ENCODE results near the gene PSG11.
"Not testable (repeated sequence)": the region's sequence is repeated elsewhere in the genome, so short reads cannot be mapped to it uniquely, and the experiment has no call there.

GRCh38 chr19:43046578-43046977 lies 20.3 kb upstream of the PSG11 start:
- TF ChIP-seq CTCF (IDR thresholded peaks at IDR 0.05 in 4 of 5, conservative IDR thresholded peaks at IDR 0.05 in 1 of 5); POLR2A (IDR thresholded peaks at IDR 0.05): not testable (repeated sequence)
